ENCODE measurements around the gene AQP12B. TPM values are rescaled to one million over a fixed set of nuclear protein-coding genes. Genes with fewer than 3 reads are reported as not detected.
"Not testable (repeated sequence)": the region's sequence is repeated elsewhere in the genome, so short reads cannot be mapped to it uniquely, and the experiment has no call there.

AQP12B gene
- total RNA-seq, 4 donors from 2014 or later = not detected

GRCh38 chr2:240701736-240702639 is 19.3 kb upstream of the AQP12B start:
- H3K4me3 ChIP-seq = no peak overlapping the region
- H3K4me1 ChIP-seq = peaks cover 7% of the 10 kb centered on the region
- peaks cover 59% of the 10 kb centered on the region for H3K27me3 ChIP-seq
- no peaks in the 10 kb centered on the region for H3K9me3 ChIP-seq
- TF ChIP-seq POLR2AphosphoS5 (IDR thresholded peaks at IDR 0.05) (no peak), EP300 (IDR thresholded peaks at IDR 0.05) (no peak)
- WGBS = 84% methylated on average over 14 of the region's 30 CpGs
- no peaks in the 10 kb centered on the region for H3K36me3 ChIP-seq
- peak; percentile 53 to 64 for DNase-seq (ENCODE audit: low spot score in 2 of 2)
- no peak overlapping the region for H3K27ac ChIP-seq

DNA sequence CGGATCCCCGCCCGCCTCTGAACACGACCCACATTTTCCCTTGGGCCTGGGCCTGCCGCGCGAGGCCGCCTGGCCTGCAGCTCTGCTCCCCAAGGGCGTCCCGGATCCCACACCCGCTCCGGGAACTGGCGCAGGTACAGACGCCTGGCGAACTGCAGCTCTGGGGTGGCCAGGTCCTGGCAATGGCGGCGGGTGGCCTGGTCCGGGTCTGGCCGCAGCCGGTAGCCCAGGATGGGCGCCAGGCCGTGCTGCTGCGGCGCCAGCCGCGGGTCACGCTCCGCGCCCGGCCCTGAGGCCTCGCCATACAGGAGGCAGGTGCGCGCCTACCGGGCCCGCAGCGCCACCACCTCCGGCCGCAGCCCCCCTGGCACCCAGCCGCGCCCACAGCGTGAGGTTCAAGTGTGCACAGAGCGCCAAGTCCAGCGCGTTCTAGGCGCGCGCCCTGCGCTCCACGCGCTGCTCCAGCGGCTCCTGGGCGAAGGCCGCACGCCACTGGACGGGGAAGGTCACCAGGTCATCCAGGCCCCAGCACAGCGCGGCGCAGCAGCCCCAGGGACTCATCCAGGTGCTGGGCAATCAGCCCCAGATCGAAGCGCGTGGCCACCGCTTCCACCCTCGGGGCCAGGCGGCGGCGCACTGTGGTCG is 18.5 kb upstream of the AQP12B start:
- Histone ChIP-seq H3K27ac (no peak overlapping the region), H3K36me3 (no peaks in the 10 kb centered on the region), H3K9me3 (no peaks in the 10 kb centered on the region), H3K4me3 (no peak overlapping the region), H3K4me1 (peaks cover 7% of the 10 kb centered on the region), H3K27me3 (peaks cover 58% of the 10 kb centered on the region)
- DNase-seq (ENCODE audit: low spot score in 2 of 2) = peak; percentile 50 to 68
- 19% methylated on average over 4 of the region's 67 CpGs for WGBS
- TF ChIP-seq CTCF (IDR thresholded peaks at IDR 0.05) (no peak), EP300 (IDR thresholded peaks at IDR 0.05) (no peak), POLR2A (IDR thresholded peaks at IDR 0.05) (no peak), POLR2AphosphoS5 (IDR thresholded peaks at IDR 0.05) (no peak)

DNA sequence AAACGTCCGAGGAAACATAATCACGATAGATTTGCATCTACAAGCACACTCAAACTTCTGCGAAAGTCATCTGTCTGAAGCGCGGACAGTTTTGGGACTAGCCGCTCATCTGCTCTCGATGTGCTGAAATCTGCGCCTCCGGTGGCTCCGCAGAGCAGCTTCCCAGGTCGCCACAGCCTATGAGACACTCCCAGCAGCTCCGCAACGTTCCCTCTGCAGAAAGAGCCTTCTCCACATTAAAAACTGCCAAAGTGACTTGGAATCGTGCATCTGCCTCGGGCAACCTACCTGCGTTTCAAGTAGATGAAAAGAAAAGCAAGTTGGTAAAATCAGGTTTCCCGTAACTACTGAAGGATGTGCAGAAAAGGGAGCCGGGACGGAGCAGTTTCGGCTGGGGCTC is 17.9 kb upstream of the AQP12B start:
- 36% methylated on average over 13 of the region's 21 CpGs for WGBS
- H3K36me3 ChIP-seq; H3K4me1 ChIP-seq; DNase-seq (ENCODE audit: low spot score in 2 of 2); H3K9me3 ChIP-seq; H3K27ac ChIP-seq; H3K4me3 ChIP-seq: not testable (repeated sequence)
- H3K27me3 ChIP-seq = peaks cover 54% of the 10 kb centered on the region

GRCh38 chr2:240699835-240700234 is 17.1 kb upstream of the AQP12B start:
- not testable (repeated sequence) for H3K4me3 ChIP-seq, H3K9me3 ChIP-seq, H3K4me1 ChIP-seq, H3K27ac ChIP-seq, H3K36me3 ChIP-seq
- WGBS = 40% methylated on average over 1 of the region's 8 CpGs
- peaks cover 48% of the 10 kb centered on the region for H3K27me3 ChIP-seq
- peak in 1 of 2 donors; percentile 29 for DNase-seq (ENCODE audit: low spot score in 2 of 2)

DNA sequence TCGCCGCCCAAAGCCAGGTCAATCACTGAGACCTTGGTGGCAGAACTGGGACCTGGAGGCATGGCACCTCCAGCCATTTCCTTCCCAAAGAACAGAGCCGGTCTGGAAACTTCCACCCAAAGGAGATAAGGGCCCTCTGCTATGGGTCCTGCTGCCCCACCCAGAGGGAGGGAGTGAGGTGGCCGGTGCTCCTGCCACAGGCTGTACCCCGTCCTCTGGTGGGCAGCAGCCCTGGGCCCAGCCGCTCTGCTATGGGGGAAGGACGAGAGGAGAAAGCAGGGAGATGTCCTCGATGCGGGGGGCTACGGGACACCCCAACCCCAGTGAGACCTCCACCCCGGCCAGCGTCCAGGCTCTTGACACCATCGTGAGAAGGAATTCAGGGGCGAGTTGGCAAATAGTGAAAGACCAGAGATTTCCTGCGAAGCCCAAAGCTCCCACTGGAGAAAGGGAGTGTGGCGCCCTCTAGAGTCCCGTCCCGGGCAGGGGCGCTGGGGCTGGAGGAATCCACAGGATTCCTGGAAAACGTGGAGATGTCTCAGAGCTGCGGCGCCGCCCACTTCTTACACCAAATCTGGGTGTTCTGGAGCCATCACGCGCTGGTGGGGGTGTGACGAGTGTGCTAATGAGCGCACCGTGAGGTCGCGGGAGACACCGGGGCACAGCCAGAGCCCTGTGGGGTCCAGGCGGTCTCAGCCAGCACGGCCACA is 16.3 kb upstream of the AQP12B start:
- not testable (repeated sequence) for H3K4me3 ChIP-seq, H3K4me1 ChIP-seq, H3K27ac ChIP-seq, H3K9me3 ChIP-seq, H3K36me3 ChIP-seq
- WGBS = no CpG with 5 or more reads among the region's 33 CpGs
- peaks cover 41% of the 10 kb centered on the region for H3K27me3 ChIP-seq
- peak; percentile 48 to 59 for DNase-seq (ENCODE audit: low spot score in 2 of 2)

- no CpG with 5 or more reads among the region's 13 CpGs for WGBS
- H3K4me3 ChIP-seq; DNase-seq (ENCODE audit: low spot score in 2 of 2); H3K4me1 ChIP-seq; H3K36me3 ChIP-seq; H3K27ac ChIP-seq; H3K9me3 ChIP-seq: not testable (repeated sequence)
- peaks cover 17% of the 10 kb centered on the region for H3K27me3 ChIP-seq
Measured at GRCh38 chr2:240696469-240696868, 13.8 kb upstream of the AQP12B start.

DNA sequence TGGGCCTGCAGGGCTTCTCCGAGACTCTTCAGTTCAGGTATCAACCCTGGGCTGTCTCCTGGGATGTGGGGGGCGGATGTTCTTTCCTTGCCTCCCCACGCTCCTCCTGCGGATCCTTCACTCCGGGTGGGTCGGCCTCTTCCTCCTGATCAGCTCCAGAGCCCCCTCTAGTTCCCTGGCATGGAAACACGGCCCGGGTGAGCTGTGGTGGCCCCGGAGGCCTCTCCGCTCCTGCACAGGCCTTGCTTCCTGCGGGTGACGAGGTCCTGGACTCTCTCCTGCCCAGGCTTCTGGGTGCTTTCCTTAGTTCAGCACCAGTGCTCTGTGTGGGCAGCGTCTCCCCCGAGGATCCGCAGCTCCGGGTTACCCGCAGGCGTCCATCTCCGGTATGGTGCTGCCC is 12.9 kb upstream of the AQP12B start:
- not testable (repeated sequence) for H3K36me3 ChIP-seq; H3K27ac ChIP-seq; H3K4me1 ChIP-seq; H3K27me3 ChIP-seq; DNase-seq (ENCODE audit: low spot score in 2 of 2); H3K4me3 ChIP-seq; H3K9me3 ChIP-seq
- no CpG with 5 or more reads among the region's 19 CpGs for WGBS

DNA sequence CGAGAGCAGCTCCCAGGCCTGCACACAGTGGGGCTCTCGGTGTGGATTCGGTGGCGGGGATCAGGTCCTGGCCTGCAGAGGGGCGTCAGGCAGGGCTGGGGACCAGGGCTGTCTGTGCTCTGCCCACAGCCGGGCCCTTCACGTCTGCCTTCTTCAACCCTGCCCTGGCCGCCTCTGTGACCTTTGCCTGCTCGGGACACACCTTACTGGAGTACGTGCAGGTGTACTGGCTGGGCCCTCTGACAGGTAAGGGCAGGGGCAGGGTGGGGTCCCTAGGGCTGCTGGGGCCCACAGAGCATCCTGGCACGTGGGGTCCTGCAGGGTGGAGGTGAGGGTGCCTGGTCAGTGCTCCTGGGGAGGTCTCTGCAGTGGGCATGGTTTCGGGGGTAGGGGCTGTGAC is 11.6 kb upstream of the AQP12B start:
- H3K36me3 ChIP-seq; DNase-seq (ENCODE audit: low spot score in 2 of 2); H3K4me1 ChIP-seq; H3K27me3 ChIP-seq; H3K4me3 ChIP-seq; H3K27ac ChIP-seq; H3K9me3 ChIP-seq: not testable (repeated sequence)
- WGBS = no CpG with 5 or more reads among the region's 12 CpGs

GRCh38 chr2:240692583-240693561 is 10.2 kb upstream of the AQP12B start:
- 100% methylated on average over 1 of the region's 34 CpGs for WGBS
- not testable (repeated sequence) for H3K4me1 ChIP-seq, H3K4me3 ChIP-seq, H3K27ac ChIP-seq, H3K36me3 ChIP-seq, H3K27me3 ChIP-seq, H3K9me3 ChIP-seq
- peak in 1 of 2 donors; percentile 43 for DNase-seq (ENCODE audit: low spot score in 2 of 2)

- peak in 1 of 2 donors; percentile 76 for DNase-seq (ENCODE audit: low spot score in 2 of 2)
- not testable (repeated sequence) for H3K36me3 ChIP-seq, H3K9me3 ChIP-seq, H3K4me3 ChIP-seq, H3K27me3 ChIP-seq, H3K4me1 ChIP-seq, H3K27ac ChIP-seq
- 91% methylated on average over 19 of the region's 37 CpGs for WGBS
Measured at GRCh38 chr2:240691631-240692420, 9.1 kb upstream of the AQP12B start, which contains the start of gene AQP12A. AQP12A (plus strand) TSS chr2:240691866; CDS start chr2:240691914, 48 bp downstream.

- not testable (repeated sequence) for H3K27ac ChIP-seq, H3K9me3 ChIP-seq, H3K4me3 ChIP-seq, H3K36me3 ChIP-seq, H3K4me1 ChIP-seq, H3K27me3 ChIP-seq
- peak in 1 of 2 donors; percentile 20 for DNase-seq (ENCODE audit: low spot score in 2 of 2)
- WGBS = no CpG with 5 or more reads among the region's 2 CpGs
Measured at GRCh38 chr2:240691075-240691427, 8.4 kb upstream of the AQP12B start.
